SK-N-SH treated with all-trans-retinoic acid at 6 μM for 48 hours (cell line): ENCODE measurements around the gene SLCO3A1.

Experiments used
- ARNTL ChIP-seq: fragments of 450-650 bp; formaldehyde crosslinking; IDR thresholded peaks from 2 replicates; pipeline ENCODE4 v1.5.0; 2020; ENCODE audit warnings: low read depth, mild to moderate bottlenecking, moderate library complexity, borderline replicate concordance
- CSDC2 ChIP-seq: fragments of 250-450 bp; sonication (Bioruptor Pico); IDR thresholded peaks from 2 replicates; pipeline ENCODE4 v1.5.0; 2020; ENCODE audit warnings: mild to moderate bottlenecking, moderate library complexity
- GLIS3 ChIP-seq: fragments of 250-450 bp; sonication (Bioruptor Pico); IDR thresholded peaks from 2 replicates; pipeline ENCODE4 v1.5.0; 2020; ENCODE audit warnings: mild to moderate bottlenecking, moderate library complexity
- OSR1 ChIP-seq: fragments of 250-450 bp; sonication (Bioruptor Pico); IDR thresholded peaks from 2 replicates; pipeline ENCODE4 v1.8.0; 2022; ENCODE audit warnings: moderate library complexity, mild to moderate bottlenecking, inconsistent platforms
- PPARA ChIP-seq: fragments of 250-450 bp; sonication (Bioruptor Pico); IDR thresholded peaks from 2 replicates; pipeline ENCODE4 v1.5.0; 2020; ENCODE audit warnings: mild to moderate bottlenecking, borderline replicate concordance
- RARB ChIP-seq: fragments of 250-450 bp; sonication (Bioruptor Pico); IDR thresholded peaks from 2 replicates; pipeline ENCODE4 v1.8.0; 2021; ENCODE audit warnings: mild to moderate bottlenecking, moderate library complexity
- ZFP3 ChIP-seq: fragments of 250-450 bp; sonication (Bioruptor Pico); IDR thresholded peaks from 2 replicates; pipeline ENCODE4 v1.5.0; 2020; ENCODE audit warnings: mild to moderate bottlenecking, moderate library complexity
- ZFP30 ChIP-seq: fragments of 450-650 bp; formaldehyde crosslinking; IDR thresholded peaks from 2 replicates; pipeline ENCODE4 v1.5.0; 2022; ENCODE audit warnings: mild to moderate bottlenecking, moderate library complexity
- ZNF565 ChIP-seq: fragments of 450-650 bp; formaldehyde crosslinking; conservative IDR thresholded peaks from 2 replicates; pipeline ENCODE4 v1.5.0; 2020; ENCODE audit warnings: low read depth, mild to moderate bottlenecking, moderate library complexity
- TF ChIP-seq, protein P1 (sequence below): fragments of 250-450 bp; sonication (Bioruptor Pico); IDR thresholded peaks from 2 replicates; pipeline ENCODE4 v1.5.1; 2020; ENCODE audit warnings: low read depth, mild to moderate bottlenecking, moderate library complexity
- TF ChIP-seq, protein P2 (sequence below): fragments of 250-450 bp; sonication (Bioruptor Pico); IDR thresholded peaks from 2 replicates; pipeline ENCODE4 v1.5.0; 2020; ENCODE audit warnings: mild to moderate bottlenecking, moderate library complexity
- TF ChIP-seq, protein P3 (sequence below): fragments of 250-450 bp; sonication (Bioruptor Pico); IDR thresholded peaks from 2 replicates; pipeline ENCODE4 v1.8.0; 2021; ENCODE audit warnings: low read depth, mild to moderate bottlenecking, moderate library complexity, borderline replicate concordance
- TF ChIP-seq, protein P4 (sequence below): fragments of 250-450 bp; sonication (Bioruptor Pico); IDR thresholded peaks from 2 replicates; pipeline ENCODE4 v1.5.1; 2021; ENCODE audit warnings: mild to moderate bottlenecking, moderate library complexity

DNA sequence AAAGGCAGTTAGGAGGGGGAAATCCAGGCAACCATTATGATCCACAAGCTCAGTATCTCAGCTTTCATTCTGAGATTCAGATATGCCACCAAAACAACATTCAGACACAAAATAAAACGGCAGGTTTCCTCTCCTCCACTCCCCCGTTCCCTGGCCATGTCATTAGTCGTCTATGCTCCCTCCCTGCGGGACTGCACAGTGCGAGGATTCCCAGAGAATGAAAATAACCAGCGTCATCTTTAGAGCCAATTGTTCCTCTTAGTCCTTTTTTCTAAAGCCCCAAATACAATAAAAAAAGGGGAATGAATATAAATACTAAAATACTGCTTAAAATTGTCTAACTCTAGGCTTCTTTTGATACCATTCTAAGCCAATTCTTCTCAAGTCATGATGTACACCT is 7.8 kb upstream of the SLCO3A1 start:
- TF ChIP-seq, protein P1, sequence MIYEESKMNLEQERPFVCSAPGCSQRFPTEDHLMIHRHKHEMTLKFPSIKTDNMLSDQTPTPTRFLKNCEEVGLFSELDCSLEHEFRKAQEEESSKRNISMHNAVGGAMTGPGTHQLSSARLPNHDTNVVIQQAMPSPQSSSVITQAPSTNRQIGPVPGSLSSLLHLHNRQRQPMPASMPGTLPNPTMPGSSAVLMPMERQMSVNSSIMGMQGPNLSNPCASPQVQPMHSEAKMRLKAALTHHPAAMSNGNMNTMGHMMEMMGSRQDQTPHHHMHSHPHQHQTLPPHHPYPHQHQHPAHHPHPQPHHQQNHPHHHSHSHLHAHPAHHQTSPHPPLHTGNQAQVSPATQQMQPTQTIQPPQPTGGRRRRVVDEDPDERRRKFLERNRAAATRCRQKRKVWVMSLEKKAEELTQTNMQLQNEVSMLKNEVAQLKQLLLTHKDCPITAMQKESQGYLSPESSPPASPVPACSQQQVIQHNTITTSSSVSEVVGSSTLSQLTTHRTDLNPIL, result no peak
- TF ChIP-seq GLIS3 (no peak), RARB (CRISPR knock-in tag) (no peak), ZFP3 (CRISPR knock-in tag) (no peak), OSR1 (CRISPR knock-in tag) (no peak), CSDC2 (CRISPR knock-in tag) (no peak), ZFP30 (CRISPR knock-in tag) (no peak), PPARA (CRISPR knock-in tag) (no peak), ZNF565 (no peak), ARNTL (CRISPR knock-in tag) (no peak)
- TF ChIP-seq, protein P2, sequence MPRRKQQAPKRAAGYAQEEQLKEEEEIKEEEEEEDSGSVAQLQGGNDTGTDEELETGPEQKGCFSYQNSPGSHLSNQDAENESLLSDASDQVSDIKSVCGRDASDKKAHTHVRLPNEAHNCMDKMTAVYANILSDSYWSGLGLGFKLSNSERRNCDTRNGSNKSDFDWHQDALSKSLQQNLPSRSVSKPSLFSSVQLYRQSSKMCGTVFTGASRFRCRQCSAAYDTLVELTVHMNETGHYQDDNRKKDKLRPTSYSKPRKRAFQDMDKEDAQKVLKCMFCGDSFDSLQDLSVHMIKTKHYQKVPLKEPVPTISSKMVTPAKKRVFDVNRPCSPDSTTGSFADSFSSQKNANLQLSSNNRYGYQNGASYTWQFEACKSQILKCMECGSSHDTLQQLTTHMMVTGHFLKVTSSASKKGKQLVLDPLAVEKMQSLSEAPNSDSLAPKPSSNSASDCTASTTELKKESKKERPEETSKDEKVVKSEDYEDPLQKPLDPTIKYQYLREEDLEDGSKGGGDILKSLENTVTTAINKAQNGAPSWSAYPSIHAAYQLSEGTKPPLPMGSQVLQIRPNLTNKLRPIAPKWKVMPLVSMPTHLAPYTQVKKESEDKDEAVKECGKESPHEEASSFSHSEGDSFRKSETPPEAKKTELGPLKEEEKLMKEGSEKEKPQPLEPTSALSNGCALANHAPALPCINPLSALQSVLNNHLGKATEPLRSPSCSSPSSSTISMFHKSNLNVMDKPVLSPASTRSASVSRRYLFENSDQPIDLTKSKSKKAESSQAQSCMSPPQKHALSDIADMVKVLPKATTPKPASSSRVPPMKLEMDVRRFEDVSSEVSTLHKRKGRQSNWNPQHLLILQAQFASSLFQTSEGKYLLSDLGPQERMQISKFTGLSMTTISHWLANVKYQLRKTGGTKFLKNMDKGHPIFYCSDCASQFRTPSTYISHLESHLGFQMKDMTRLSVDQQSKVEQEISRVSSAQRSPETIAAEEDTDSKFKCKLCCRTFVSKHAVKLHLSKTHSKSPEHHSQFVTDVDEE, result no peak
- TF ChIP-seq, protein P3, sequence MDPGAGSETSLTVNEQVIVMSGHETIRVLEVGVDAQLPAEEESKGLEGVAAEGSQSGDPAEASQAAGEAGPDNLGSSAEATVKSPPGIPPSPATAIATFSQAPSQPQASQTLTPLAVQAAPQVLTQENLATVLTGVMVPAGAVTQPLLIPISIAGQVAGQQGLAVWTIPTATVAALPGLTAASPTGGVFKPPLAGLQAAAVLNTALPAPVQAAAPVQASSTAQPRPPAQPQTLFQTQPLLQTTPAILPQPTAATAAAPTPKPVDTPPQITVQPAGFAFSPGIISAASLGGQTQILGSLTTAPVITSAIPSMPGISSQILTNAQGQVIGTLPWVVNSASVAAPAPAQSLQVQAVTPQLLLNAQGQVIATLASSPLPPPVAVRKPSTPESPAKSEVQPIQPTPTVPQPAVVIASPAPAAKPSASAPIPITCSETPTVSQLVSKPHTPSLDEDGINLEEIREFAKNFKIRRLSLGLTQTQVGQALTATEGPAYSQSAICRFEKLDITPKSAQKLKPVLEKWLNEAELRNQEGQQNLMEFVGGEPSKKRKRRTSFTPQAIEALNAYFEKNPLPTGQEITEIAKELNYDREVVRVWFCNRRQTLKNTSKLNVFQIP (CRISPR knock-in tag), result no peak
- TF ChIP-seq, protein P4, sequence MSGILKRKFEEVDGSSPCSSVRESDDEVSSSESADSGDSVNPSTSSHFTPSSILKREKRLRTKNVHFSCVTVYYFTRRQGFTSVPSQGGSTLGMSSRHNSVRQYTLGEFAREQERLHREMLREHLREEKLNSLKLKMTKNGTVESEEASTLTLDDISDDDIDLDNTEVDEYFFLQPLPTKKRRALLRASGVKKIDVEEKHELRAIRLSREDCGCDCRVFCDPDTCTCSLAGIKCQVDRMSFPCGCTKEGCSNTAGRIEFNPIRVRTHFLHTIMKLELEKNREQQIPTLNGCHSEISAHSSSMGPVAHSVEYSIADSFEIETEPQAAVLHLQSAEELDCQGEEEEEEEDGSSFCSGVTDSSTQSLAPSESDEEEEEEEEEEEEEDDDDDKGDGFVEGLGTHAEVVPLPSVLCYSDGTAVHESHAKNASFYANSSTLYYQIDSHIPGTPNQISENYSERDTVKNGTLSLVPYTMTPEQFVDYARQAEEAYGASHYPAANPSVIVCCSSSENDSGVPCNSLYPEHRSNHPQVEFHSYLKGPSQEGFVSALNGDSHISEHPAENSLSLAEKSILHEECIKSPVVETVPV (CRISPR knock-in tag), result no peak
